ENCODE results near the gene FRMPD2.
"Not testable (repeated sequence)": the region's sequence is repeated elsewhere in the genome, so short reads cannot be mapped to it uniquely, and the experiment has no call there.

FRMPD2 gene

GRCh38 chr10:48287417-48288391 lies 13.2 kb upstream of the FRMPD2 start:
- DNase-seq, result peak; percentile 8

- DNase-seq, result no peak
These were observed 11.9 kb upstream of the FRMPD2 start for GRCh38 chr10:48286356-48286755.

- no peak for DNase-seq
These were observed 11.2 kb upstream of the FRMPD2 start for GRCh38 chr10:48285710-48286109.

GRCh38 chr10:48284811-48285210 lies 10.3 kb upstream of the FRMPD2 start:
- DNase-seq, result no peak

- no peak for DNase-seq
These were observed 9.6 kb upstream of the FRMPD2 start for GRCh38 chr10:48284002-48284546.

GRCh38 chr10:48282829-48283228 lies 8.3 kb upstream of the FRMPD2 start:
- no peak for DNase-seq

GRCh38 chr10:48281697-48282096 lies 7.2 kb upstream of the FRMPD2 start:
- DNase-seq, result not testable (repeated sequence)

- DNase-seq, result no peak
These were observed 4.7 kb upstream of the FRMPD2 start for GRCh38 chr10:48279081-48279751.

- DNase-seq, result no peak
These were observed 2.6 kb upstream of the FRMPD2 start for GRCh38 chr10:48277093-48277492.

- no peak for DNase-seq
These were observed 755 bp downstream of the FRMPD2 start for GRCh38 chr10:48273741-48274140.

GRCh38 chr10:48272682-48273081 lies 1.8 kb downstream of the FRMPD2 start:
- no peak for DNase-seq

- no peak for DNase-seq
These were observed 3.3 kb downstream of the FRMPD2 start for GRCh38 chr10:48271047-48271730.

- no peak for DNase-seq
These were observed 8.0 kb downstream of the FRMPD2 start for GRCh38 chr10:48266528-48266927.

GRCh38 chr10:48258105-48258504 lies 16.4 kb downstream of the FRMPD2 start:
- no peak for DNase-seq

- DNase-seq, result no peak
These were observed 17.0 kb downstream of the FRMPD2 start for GRCh38 chr10:48257407-48257961.

- no peak for DNase-seq
These were observed 18.8 kb downstream of the FRMPD2 start for GRCh38 chr10:48255722-48256121.

- DNase-seq, result no peak
These were observed 19.6 kb downstream of the FRMPD2 start for GRCh38 chr10:48254750-48255512.

- no peak for DNase-seq
These were observed 20.4 kb downstream of the FRMPD2 start for GRCh38 chr10:48253970-48254657.

- peak; percentile 80 for DNase-seq
These were observed 22.2 kb downstream of the FRMPD2 start for GRCh38 chr10:48252354-48252650.

GRCh38 chr10:48251525-48252353 lies 22.8 kb downstream of the FRMPD2 start:
- peak; percentile 85 for DNase-seq

- DNase-seq, result peak; percentile 46
These were observed 23.4 kb downstream of the FRMPD2 start for GRCh38 chr10:48251152-48251524.

All from NCI-H510A treated with DMSO at 0.1 percent for 48 hours (cell line).